ENCODE data around the gene ADAMTS13.

- no peak for TF ChIP-seq POLR2A (IDR thresholded peaks at IDR 0.05)
- TF ChIP-seq, protein P1, sequence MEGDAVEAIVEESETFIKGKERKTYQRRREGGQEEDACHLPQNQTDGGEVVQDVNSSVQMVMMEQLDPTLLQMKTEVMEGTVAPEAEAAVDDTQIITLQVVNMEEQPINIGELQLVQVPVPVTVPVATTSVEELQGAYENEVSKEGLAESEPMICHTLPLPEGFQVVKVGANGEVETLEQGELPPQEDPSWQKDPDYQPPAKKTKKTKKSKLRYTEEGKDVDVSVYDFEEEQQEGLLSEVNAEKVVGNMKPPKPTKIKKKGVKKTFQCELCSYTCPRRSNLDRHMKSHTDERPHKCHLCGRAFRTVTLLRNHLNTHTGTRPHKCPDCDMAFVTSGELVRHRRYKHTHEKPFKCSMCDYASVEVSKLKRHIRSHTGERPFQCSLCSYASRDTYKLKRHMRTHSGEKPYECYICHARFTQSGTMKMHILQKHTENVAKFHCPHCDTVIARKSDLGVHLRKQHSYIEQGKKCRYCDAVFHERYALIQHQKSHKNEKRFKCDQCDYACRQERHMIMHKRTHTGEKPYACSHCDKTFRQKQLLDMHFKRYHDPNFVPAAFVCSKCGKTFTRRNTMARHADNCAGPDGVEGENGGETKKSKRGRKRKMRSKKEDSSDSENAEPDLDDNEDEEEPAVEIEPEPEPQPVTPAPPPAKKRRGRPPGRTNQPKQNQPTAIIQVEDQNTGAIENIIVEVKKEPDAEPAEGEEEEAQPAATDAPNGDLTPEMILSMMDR (IDR thresholded peaks at IDR 0.05), result no peak
Observed at GRCh38 chr9:133470988-133471387, 48.8 kb downstream of the ADAMTS13 start.

Data from heart left ventricle (tissue), 13 donors.